GM12875 (cell line): ENCODE results near the gene SUN2.
A peak's percentile ranks its signal among the peaks of the same experiment; 100 is the strongest.

Source experiments
- H3K4me3 ChIP-seq: one replicate; pipeline ENCODE4 v1.5.1; 2011; ENCODE audit warnings: low read depth, low read length, control low read depth
- TF ChIP-seq, protein P1 (sequence below): IDR thresholded peaks from 2 replicates; pipeline ENCODE4 v1.5.1; 2011; ENCODE audit warnings: low read depth, mild to moderate bottlenecking, control low read depth, inconsistent platforms, low read length, moderate library complexity, borderline replicate concordance; ENCODE audit not compliant: insufficient read depth

The SUN2 gene

DNA sequence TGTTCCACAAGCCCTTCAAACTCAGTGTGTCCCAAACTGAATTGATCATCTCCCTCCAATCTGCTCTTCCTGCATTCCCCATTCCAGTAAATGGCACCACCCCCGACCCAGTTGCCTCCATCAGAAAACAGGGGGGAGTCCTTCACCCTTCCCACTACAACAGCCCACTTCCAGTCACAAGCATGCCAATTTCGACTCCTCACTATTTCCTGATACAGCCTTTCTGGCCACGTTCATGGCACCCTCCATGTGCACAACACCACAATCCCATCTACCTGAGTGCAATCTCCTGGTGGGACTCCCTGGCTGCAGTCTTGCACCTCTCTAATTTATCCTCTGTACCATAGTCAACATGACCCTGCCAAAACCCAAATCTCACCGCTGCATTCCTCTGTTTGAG lies 39.8 kb upstream of the SUN2 start:
- no peak overlapping the region for H3K4me3 ChIP-seq
- TF ChIP-seq, protein P1, sequence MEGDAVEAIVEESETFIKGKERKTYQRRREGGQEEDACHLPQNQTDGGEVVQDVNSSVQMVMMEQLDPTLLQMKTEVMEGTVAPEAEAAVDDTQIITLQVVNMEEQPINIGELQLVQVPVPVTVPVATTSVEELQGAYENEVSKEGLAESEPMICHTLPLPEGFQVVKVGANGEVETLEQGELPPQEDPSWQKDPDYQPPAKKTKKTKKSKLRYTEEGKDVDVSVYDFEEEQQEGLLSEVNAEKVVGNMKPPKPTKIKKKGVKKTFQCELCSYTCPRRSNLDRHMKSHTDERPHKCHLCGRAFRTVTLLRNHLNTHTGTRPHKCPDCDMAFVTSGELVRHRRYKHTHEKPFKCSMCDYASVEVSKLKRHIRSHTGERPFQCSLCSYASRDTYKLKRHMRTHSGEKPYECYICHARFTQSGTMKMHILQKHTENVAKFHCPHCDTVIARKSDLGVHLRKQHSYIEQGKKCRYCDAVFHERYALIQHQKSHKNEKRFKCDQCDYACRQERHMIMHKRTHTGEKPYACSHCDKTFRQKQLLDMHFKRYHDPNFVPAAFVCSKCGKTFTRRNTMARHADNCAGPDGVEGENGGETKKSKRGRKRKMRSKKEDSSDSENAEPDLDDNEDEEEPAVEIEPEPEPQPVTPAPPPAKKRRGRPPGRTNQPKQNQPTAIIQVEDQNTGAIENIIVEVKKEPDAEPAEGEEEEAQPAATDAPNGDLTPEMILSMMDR, result no peak

DNA sequence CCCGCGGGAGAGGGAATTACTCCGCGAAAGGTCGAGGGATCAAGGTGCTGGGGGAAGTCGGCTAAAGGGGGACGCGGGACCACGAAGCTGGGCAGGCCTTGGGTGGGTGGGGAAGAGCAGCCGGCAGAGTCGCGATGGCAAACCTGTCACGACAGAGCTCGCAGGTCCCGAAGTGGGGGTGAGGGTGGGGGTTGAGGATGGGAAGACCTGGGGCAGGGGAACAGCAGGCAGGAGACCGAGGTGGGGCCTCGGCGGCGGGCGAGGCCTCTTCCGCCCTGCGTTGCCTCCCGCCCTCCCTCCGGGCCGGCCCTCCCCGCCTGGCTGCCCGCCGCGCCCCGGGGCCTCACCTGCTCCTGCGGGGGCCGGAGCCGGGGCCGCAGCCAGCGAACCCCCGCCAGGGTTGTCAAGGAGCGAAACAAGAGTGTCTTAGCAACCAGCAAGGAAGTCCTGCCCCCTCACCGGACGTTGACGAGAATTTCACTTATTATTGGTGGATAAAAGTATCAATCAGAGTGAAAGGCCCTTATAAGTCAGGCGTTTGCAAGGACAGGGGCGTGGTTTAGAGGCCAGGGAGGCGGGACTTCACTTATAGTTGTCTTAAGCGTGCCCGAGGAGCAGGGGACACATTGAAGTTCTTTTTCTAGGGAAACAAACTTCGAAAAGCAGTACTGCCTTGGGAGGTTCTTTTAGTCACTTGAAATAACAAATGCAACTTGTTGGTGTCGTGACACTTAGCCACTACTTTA lies 38.1 kb upstream of the SUN2 start, which contains the start of gene DNAL4:
DNAL4 (minus strand) TSS at position 423 of the 746 bp plus-strand sequence. CDS start 11,412 bp downstream, outside the sequence.
- TF ChIP-seq, protein P1, result no peak
- H3K4me3 ChIP-seq, result peak within 1 kb of the TSS; percentile 75

DNA sequence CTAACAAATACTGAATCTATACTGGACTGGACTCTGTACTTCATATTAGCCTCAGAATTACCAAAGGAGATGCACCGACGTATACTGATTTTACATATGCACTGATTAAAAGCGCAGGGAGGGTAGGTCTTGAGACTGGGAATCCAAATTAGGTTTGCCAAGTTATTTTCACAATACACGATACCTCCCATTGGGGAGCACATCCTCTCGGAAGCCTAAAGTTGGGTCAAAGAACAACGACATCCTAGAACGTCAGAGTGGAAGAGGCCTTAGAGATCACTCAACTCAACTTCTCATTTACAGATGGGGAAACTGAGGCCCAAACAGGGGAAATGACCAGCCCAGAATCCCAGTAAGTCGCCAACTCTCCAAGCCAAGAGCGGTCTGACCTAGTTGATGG lies 37.5 kb upstream of the SUN2 start:
- TF ChIP-seq, protein P1, result no peak
- H3K4me3 ChIP-seq, result peak overlapping the region; percentile 75

DNA sequence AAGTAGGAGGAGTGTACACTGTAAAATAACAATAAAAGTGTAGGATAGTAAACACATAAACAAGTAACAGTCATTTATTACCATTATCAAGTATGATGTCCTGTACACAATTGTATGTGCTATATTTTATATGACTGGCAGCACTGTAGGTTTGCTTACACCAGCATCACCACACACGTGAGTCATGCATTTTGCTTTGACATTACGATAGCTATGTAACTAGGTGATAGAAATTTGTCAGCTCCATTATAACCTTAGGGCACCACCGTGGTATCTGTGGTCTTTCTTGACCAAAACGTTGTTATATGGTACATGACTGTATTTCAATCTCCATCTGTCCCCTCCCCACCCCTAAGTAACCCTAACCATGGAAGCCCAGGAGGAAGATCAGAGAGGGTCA lies 37.0 kb upstream of the SUN2 start:
- TF ChIP-seq, protein P1, result no peak
- no peak overlapping the region for H3K4me3 ChIP-seq

DNA sequence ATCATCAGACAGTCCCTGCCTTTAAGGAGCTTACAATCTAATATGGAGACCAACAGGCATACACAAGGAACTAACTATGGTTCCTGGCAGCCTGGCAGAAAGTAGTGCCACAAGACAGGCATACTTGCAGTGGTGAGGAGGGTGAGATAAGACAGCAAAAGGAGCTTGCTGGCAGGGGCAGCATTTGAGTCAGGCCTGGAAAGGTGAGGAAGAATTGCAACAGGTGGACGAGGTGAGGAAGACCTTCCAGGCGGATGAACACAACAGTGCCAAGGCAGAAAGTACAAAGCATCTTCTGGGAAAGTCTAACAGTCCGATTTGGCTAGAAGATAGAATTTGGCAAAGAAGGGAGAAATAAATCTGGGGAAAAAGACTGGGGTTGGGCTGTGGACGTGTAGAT lies 33.8 kb upstream of the SUN2 start:
- TF ChIP-seq, protein P1, result no peak

DNA sequence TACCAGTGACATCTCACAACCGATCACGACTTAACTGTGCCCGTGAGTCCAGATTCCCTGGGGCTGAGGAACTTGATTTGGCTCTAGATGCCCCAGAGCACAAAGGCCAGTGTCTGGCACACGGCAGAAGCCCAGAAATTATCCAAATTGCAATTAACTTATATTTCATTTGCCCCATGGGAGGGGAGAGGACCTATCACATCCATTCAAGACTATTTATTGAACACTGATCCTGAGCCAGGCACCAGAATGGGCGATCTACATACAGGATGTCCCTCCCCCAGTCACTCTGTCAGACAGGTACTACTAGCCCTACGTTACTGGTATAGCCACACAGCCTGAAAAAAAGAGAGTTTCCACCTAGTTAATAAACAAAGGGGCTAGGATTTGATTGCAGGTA lies 33.0 kb upstream of the SUN2 start:
- no peak overlapping the region for H3K4me3 ChIP-seq
- TF ChIP-seq, protein P1, result no peak

More for the DNA sequence above, 33.8 kb upstream of the SUN2 start:
- no peak overlapping the region for H3K4me3 ChIP-seq
